Activated B cell treated with CpG ODN at 0.5 μM for 24 hours (primary cell): ENCODE results near the gene WWOX. TPM values are rescaled to one million over a fixed set of nuclear protein-coding genes. Genes with fewer than 3 reads are reported as not detected.

ENCODE experiments used
- ATAC-seq: fragments of 200-7000 bp; cut with Tn5 transposase; one replicate; pipeline ENCODE4 v1.10.0; 2021; ENCODE audit warnings: low read depth, mild to moderate bottlenecking, moderate library complexity
- CTCF ChIA-PET: fragments of 350-600 bp; sonication (Branson Sonifier 250); formaldehyde crosslinking; loops from one replicate; lab custom pipeline; 2021; ENCODE audit warnings: antibody characterized with exemption; lab: Charles Lee
- POLR2A ChIA-PET: fragments of 350-600 bp; sonication (Branson Sonifier 250); formaldehyde crosslinking; loops from one replicate; lab custom pipeline; 2021; ENCODE audit warnings: antibody characterized with exemption; lab: Charles Lee
- DNase-seq: peaks from one replicate; pipeline ENCODE4 v3.0.0; 2022
- H3K27ac Mint-ChIP-seq: one replicate; pipeline ENCODE4 v1.8.0; 2020; ENCODE audit warnings: mixed read lengths
- H3K27me3 Mint-ChIP-seq: one replicate; pipeline ENCODE4 v1.8.0; 2021; ENCODE audit warnings: mixed read lengths
- H3K36me3 Mint-ChIP-seq: one replicate; pipeline ENCODE4 v1.8.0; 2021; ENCODE audit warnings: low read depth, mixed read lengths
- H3K4me1 Mint-ChIP-seq: one replicate; pipeline ENCODE4 v1.8.0; 2021; ENCODE audit warnings: mixed read lengths
- H3K4me3 Mint-ChIP-seq: one replicate; pipeline ENCODE4 v1.8.0; 2020; ENCODE audit warnings: mild to moderate bottlenecking, mixed read lengths
- H3K9me3 Mint-ChIP-seq: one replicate; pipeline ENCODE4 v1.8.0; 2020; ENCODE audit warnings: mixed read lengths
- CTCF ChIP-seq: fragments of 200-600 bp; IDR thresholded peaks from one replicate; pipeline ENCODE4 v1.8.0; 2022; ENCODE audit warnings: antibody characterized with exemption, mild to moderate bottlenecking
- intact Hi-C: fragments of 100-400 bp; cut with micrococcal nuclease; formaldehyde crosslinking; loops from one replicate; pipeline ENCODE4 v1.15.1; 2024
- total RNA-seq: library from RNA; stranded (reverse); gene quantifications from 2 replicates; pipeline ENCODE4 v1.2.3, GENCODE V29; 2022

WWOX gene
- total RNA-seq, 1 donor from 2014 or later, result 22.6 TPM

GRCh38 chr16:78684030-78684611, 584.7 kb downstream of the WWOX start:
- ChIA-PET POLR2A (no interaction called here), CTCF (no interaction called here)
- no peaks in the 10 kb centered on the region for H3K36me3 Mint-ChIP-seq
- DNase-seq (no peak), ATAC-seq (no peak)
- H3K27ac Mint-ChIP-seq, result no peak overlapping the region
- no peaks in the 10 kb centered on the region for H3K4me1 Mint-ChIP-seq
- intact Hi-C loops, result no loop called here
- TF ChIP-seq CTCF, result no peak
- no peaks in the 10 kb centered on the region for H3K27me3 Mint-ChIP-seq
- no peak overlapping the region for H3K4me3 Mint-ChIP-seq
- no peaks in the 10 kb centered on the region for H3K9me3 Mint-ChIP-seq

GRCh38 chr16:78684655-78685375, 585.4 kb downstream of the WWOX start:
- POLR2A ChIA-PET, result no interaction called here
- no peaks in the 10 kb centered on the region for H3K9me3 Mint-ChIP-seq
- intact Hi-C loops, result no loop called here
- H3K27me3 Mint-ChIP-seq, result no peaks in the 10 kb centered on the region
- no peak for TF ChIP-seq CTCF
- CTCF ChIA-PET, result no interaction called here
- H3K4me1 Mint-ChIP-seq, result no peaks in the 10 kb centered on the region
- ATAC-seq (no peak), DNase-seq (no peak)
- H3K36me3 Mint-ChIP-seq, result no peaks in the 10 kb centered on the region
- no peak overlapping the region for H3K4me3 Mint-ChIP-seq
- no peak overlapping the region for H3K27ac Mint-ChIP-seq

GRCh38 chr16:78686601-78687000, 587.1 kb downstream of the WWOX start:
- peaks cover under 1% of the 10 kb centered on the region for H3K4me1 Mint-ChIP-seq
- H3K27ac Mint-ChIP-seq, result no peak overlapping the region
- no peaks in the 10 kb centered on the region for H3K27me3 Mint-ChIP-seq
- ATAC-seq (no peak), DNase-seq (no peak)
- no peaks in the 10 kb centered on the region for H3K9me3 Mint-ChIP-seq
- intact Hi-C loops, result no loop called here
- POLR2A ChIA-PET, result no interaction called here
- TF ChIP-seq CTCF, result no peak
- no peak overlapping the region for H3K4me3 Mint-ChIP-seq
- H3K36me3 Mint-ChIP-seq, result no peaks in the 10 kb centered on the region
- CTCF ChIA-PET, result no interaction called here

GRCh38 chr16:78689028-78689427, 589.6 kb downstream of the WWOX start:
- Mint-ChIP-seq H3K4me1 (peaks cover 4% of the 10 kb centered on the region), H3K27ac (no peak overlapping the region), H3K4me3 (no peak overlapping the region), H3K9me3 (no peaks in the 10 kb centered on the region), H3K27me3 (no peaks in the 10 kb centered on the region), H3K36me3 (no peaks in the 10 kb centered on the region)
- DNase-seq (no peak), ATAC-seq (no peak)
- POLR2A ChIA-PET, result no interaction called here
- intact Hi-C loops, result no loop called here
- CTCF ChIA-PET, result no interaction called here
- TF ChIP-seq CTCF, result no peak

GRCh38 chr16:78689536-78689935, 590.1 kb downstream of the WWOX start:
- peaks cover 4% of the 10 kb centered on the region for H3K4me1 Mint-ChIP-seq
- CTCF ChIA-PET, result no interaction called here
- DNase-seq (no peak), ATAC-seq (no peak)
- POLR2A ChIA-PET, result no interaction called here
- H3K27ac Mint-ChIP-seq, result no peak overlapping the region
- H3K27me3 Mint-ChIP-seq, result no peaks in the 10 kb centered on the region
- TF ChIP-seq CTCF, result no peak
- H3K9me3 Mint-ChIP-seq, result no peaks in the 10 kb centered on the region
- H3K36me3 Mint-ChIP-seq, result no peaks in the 10 kb centered on the region
- intact Hi-C loops, result no loop called here
- no peak overlapping the region for H3K4me3 Mint-ChIP-seq
